GM19351 (cell line): ENCODE data around the gene PHLDA2.

ENCODE experiments used
- ATAC-seq: cut with Tn5 transposase; IDR thresholded peaks from one replicate; pipeline ENCODE4 v1.9.1; 2021; ENCODE audit warnings: mild to moderate bottlenecking, moderate library complexity; ENCODE audit not compliant: unreplicated experiment

Gene PHLDA2

DNA sequence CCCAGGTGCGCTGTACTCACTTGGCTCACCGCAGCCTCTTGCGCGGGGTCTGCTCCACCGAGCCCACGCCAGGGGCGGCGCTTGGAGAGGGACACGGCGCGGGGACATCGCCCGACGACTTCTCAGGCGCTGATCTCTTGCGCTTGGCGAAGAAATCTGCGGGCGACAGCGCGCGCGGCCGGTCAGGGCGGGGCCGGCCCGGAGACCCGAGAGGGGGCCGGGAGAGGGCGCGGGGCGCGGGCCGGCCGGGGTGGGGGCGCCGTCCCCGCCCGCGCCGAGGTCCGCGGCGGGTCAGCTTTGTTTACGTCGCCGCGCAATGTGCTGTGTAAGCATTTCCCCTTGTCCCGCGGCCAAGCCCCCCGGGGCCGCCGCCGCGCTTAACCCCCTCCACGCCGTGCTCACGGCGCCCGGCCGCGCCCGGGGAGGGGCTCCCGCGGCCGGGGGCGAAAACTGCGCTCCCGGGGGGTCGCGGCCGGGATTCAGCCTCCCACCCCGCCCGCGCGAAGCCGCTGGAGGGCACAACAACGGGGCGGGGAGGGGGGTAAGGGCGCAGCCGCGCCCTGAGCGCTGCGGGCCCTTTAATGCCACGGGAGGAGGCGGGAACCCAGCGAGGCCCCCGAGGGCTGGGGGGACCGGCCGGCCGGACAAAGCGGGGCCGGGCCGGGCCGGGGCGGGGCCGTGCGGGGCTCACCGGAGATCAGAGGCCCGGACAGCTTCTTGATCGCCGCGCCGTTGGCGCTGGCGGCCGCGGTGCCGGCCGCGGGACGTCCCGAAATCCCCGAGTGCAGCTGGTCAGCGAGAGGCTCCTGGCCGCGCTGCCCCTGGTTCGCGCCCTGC, 45.0 kb downstream of the PHLDA2 start:
- no peak for ATAC-seq

DNA sequence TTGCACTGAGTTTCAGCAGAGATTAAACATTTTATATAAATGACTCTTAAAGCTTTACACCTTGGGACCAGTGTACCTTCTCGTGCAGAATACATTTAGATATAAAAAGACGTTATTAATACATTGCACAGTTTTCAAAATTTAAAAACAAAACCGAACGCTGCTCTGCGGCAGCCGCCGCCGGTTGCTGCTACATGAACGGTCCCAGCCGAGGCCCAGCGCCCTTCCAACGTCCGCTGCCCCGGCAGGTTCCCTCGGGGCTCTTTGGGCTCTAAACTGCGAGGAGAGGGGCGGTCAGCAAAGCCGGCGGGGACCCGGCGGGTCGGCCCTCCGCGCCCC, 45.6 kb downstream of the PHLDA2 start:
- ATAC-seq: no peak

DNA sequence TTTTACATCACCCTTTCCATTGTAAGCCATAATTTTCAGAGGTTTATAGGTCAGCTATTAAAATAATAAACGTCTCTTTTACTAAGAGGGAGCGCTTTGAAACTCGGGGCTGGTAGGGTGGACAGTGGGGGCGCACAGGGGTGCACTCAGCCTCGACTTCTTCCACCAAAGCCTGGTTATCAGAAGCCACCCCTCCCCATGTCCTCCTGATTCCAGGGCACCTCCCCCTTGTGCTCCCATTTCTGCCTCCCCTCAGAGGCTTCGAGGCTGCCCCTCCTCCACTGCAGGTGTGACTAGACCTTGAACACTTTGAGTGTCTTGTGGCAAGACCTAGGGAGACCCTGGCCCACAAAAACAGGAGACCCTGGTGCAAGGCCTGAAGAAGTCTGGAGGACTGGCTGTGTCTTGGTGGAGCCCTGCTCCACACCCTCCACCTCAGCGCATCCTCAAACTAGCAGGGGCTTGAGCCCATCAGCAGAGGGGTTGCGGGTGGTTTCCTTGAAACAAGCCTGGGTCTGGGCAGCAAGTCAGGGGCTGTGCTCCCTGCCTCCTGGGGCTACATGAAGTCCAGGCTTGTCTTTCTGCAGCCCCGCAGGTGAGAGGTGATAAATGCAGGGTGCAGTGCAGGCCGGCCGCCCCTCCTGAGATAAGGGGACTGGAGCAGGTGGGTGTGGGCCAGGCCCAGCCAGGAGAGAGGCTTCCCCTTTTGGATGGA, 46.7 kb downstream of the PHLDA2 start:
- ATAC-seq: no peak

DNA sequence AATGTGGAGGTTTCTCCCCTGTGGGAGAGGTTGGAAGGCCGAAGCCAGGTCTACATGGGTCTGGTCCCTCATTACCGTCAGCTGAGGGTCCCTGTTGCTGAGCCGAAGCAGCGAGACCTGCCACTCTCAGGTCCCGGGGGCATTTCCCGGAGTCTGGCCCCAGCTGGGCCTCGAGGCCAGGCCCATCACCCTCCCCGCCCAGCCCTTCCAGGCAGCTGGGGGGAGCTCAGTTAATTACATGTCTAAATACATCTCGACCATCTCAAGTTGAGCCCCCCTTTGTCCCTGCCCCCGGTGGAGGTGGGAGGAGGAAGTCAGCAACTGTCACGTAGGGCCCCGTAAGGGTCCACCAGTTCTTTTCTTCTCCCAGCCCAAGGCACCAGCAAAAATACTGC, 47.2 kb downstream of the PHLDA2 start:
- ATAC-seq: no peak

DNA sequence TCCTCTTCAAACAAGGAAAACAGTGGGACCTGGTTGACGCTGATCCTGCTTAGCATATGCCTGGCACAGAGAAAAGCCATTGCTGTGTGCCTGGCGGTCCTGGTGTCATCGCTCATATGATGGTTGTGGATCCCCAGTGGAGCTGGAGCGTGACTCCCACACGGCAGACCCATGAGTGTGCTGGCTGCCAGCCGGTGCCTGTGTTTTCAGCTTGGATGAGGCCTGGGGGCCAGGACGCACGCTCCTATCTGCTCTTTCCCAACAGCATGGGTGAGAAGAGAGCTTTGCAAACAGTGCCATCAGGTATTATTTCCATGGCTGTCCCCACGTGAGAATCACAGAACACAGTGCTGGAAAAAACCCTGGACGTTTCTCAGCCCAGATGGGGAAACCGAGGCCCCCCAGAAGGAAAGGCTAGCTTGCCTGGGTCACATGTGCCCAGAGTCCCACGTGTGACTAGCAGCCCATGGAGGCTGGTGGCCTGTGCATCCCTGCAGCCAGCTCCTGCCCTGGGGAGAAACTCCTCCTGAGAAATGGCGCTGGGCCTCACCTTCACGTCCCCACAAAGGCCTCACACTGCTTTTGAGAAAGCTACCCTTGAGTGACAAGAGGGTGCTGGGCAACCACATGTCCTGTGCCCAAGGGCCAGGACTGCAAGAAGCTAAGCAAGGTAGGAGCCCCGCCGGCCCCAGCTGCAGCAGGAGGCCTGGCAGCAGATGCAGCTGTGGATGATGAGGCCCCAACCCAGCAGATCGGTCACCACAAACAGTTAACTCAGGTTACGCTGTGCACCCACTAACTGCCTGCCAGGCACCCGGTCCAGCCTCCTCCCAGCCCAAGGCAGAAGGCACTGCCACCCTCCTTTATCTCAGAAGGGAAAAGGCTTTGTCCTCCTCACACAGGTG, 47.9 kb downstream of the PHLDA2 start:
- ATAC-seq: no peak

DNA sequence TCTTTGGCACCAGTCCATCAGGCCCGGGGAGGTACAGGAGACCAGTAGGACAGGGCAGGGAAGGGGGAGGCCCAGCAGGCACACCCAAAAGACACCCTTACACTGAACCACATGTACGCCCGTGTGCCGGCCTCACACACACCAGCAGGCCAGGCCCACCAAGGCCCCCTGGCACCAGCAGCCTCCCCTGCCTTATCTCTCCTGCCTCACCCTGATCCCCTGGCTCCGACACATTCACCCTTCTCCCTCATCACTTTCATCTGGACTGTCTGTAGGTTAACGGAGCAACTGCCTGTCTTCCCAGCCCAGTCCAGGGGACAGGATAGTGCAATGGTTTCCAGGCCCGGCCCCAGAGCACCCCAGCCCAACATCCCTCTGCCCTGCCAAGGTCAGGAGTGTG, 48.6 kb downstream of the PHLDA2 start:
- no peak for ATAC-seq

DNA sequence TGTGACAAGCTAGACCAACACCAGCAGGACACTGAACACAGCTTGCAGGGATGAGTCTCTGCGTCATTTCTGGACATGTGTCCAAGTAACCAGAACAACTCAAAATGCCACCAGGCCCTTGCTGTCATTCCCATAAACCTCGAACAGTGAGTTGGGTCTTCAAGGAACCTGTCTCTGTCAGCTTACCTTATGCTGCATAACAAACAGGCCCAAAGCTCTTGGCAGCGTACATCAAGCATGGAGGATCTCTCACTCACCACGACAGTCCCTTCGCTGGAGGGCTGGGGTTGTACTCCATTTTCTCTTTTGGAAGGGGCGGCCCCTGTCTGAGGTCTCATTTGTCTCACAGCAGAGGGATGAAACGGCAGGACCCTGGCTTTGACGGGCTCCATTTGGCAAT, 50.4 kb downstream of the PHLDA2 start:
- ATAC-seq: no peak
